A549 (cell line): ENCODE data around the gene MPP3. TPM values are rescaled to one million over a fixed set of nuclear protein-coding genes. Genes with fewer than 3 reads are reported as not detected.

ENCODE experiments used
- ATAC-seq, 2 experiments: fragments of 200-7000 bp in 1 of 2; fragments of >200 bp in 1 of 2; cut with Nextera tagmentation in 1 of 2; cut with Tn5 transposase in 1 of 2; 3 replicates each; pipeline versions ENCODE4 v1.8.0 to v1.9.1; 2018 to 2020; ENCODE audit warnings: mild to moderate bottlenecking in 1 of 2, moderate library complexity in 1 of 2
- CTCF ChIA-PET: fragments of 300-600 bp; sonication (Branson Sonifier 250); formaldehyde crosslinking; extraction: SDS; loops from one replicate; lab custom pipeline; 2021; ENCODE audit warnings: antibody characterized with exemption, inconsistent platforms; lab: Yijun Ruan, JAX
- POLR2A ChIA-PET: fragments of 350-600 bp; formaldehyde crosslinking; extraction: SDS; loops from one replicate; lab custom pipeline; 2021; ENCODE audit warnings: antibody characterized with exemption, inconsistent platforms; lab: Yijun Ruan, JAX
- DNase-seq, 2 experiments: peaks; one replicate each; pipeline versions ENCODE4 v3.0.0 to v3.0.0-alpha.2; 2011 to 2016; ENCODE audit warnings: low read depth in 1 of 2, low spot score in 1 of 2
- FAIRE-seq: peaks from 2 replicates; lab custom pipeline; 2011; peaks lifted over from hg19 to GRCh38; lab: Jason Lieb, UNC
- H3K27ac ChIP-seq, 2 experiments: fragments of >200 bp; sonication (Bioruptor Twin); formaldehyde crosslinking; 3 replicates each; pipeline ENCODE4 v1.5.1; 2016 to 2017
- H3K4me1 ChIP-seq: fragments of >200 bp; sonication (Bioruptor Twin); formaldehyde crosslinking; 3 replicates; pipeline ENCODE4 v1.6.1; 2016
- H3K4me2 ChIP-seq: fragments of >200 bp; sonication (Bioruptor Twin); formaldehyde crosslinking; 3 replicates; pipeline ENCODE4 v1.6.1; 2016
- H3K4me3 ChIP-seq: fragments of >200 bp; sonication (Bioruptor Twin); formaldehyde crosslinking; 3 replicates; pipeline ENCODE4 v1.5.1; 2016
- H3K9me3 ChIP-seq: fragments of >200 bp; sonication (Bioruptor Twin); formaldehyde crosslinking; 3 replicates; pipeline ENCODE4 v1.6.1; 2016
- CHD4 ChIP-seq: fragments of 200-600 bp; sonication (generic); IDR thresholded peaks from 2 replicates; pipeline ENCODE4 v1.6.1; 2016; ENCODE audit warnings: antibody characterized with exemption, mild to moderate bottlenecking, borderline replicate concordance
- EHMT2 ChIP-seq: fragments of 200-600 bp; sonication (generic); IDR thresholded peaks from 2 replicates; pipeline ENCODE4 v1.6.1; 2016; ENCODE audit warnings: antibody characterized with exemption, low read depth, mild to moderate bottlenecking, moderate library complexity
- ESRRA ChIP-seq: fragments of 150-350 bp; IDR thresholded peaks from 2 replicates; pipeline ENCODE4 v1.6.1; 2014; ENCODE audit warnings: mild to moderate bottlenecking, low read length, borderline replicate concordance
- FOSB ChIP-seq: fragments of 250-450 bp; sonication (Bioruptor Pico); IDR thresholded peaks from 2 replicates; pipeline ENCODE4 v1.5.0; 2020; ENCODE audit warnings: mild to moderate bottlenecking, moderate library complexity
- JUN ChIP-seq, 2 experiments: fragments of >200 bp; sonication (Bioruptor Twin); formaldehyde crosslinking; IDR thresholded peaks; 2 replicates in 1 of 2; 3 replicates in 1 of 2; pipeline ENCODE4 v1.6.1; 2016 to 2017
- MYC ChIP-seq: IDR thresholded peaks from 2 replicates; pipeline ENCODE4 v1.6.1; 2012; ENCODE audit warnings: mild to moderate bottlenecking, inconsistent platforms, low read length, improper control_type of control experiment, borderline replicate concordance
- PHF8 ChIP-seq: fragments of 200-600 bp; sonication (generic); IDR thresholded peaks from 2 replicates; pipeline ENCODE4 v1.6.1; 2016; ENCODE audit warnings: low read depth, mild to moderate bottlenecking, antibody characterized with exemption, moderate library complexity, borderline replicate concordance
- RAD21 ChIP-seq, 2 experiments: fragments of >200 bp in 1 of 2; sonication (Bioruptor Twin) in 1 of 2; formaldehyde crosslinking in 1 of 2; IDR thresholded peaks in 1 of 2; conservative IDR thresholded peaks in 1 of 2; 2 replicates in 1 of 2; 3 replicates in 1 of 2; pipeline ENCODE4 v1.6.1; 2012 to 2018; ENCODE audit warnings: inconsistent platforms in 1 of 2
- RARB ChIP-seq: fragments of 250-450 bp; sonication (Bioruptor Pico); IDR thresholded peaks from 2 replicates; pipeline ENCODE4 v1.8.0; 2021; ENCODE audit warnings: mild to moderate bottlenecking, moderate library complexity
- ZNF302 ChIP-seq: fragments of 250-450 bp; sonication (Bioruptor Pico); IDR thresholded peaks from 2 replicates; pipeline ENCODE4 v1.9.0; 2021; ENCODE audit warnings: inconsistent platforms, mild to moderate bottlenecking, moderate library complexity
- ZSCAN20 ChIP-seq: fragments of 250-450 bp; sonication (Bioruptor Pico); IDR thresholded peaks from 2 replicates; pipeline ENCODE4 v1.8.0; 2022; ENCODE audit warnings: mild to moderate bottlenecking, moderate library complexity
- WGBS: methylation state at CpG from one replicate; pipeline ENCODE4 v1.1.6; 2017; ENCODE audit errors: missing lambda C conversion rate; 5-methylcytosine and 5-hydroxymethylcytosine counted together
- polyA plus RNA-seq, 4 experiments: library from polyadenylated mRNA; depleted of rRNA in 3 of 4; stranded (reverse); fragments of >200 nt; fragmentation: RNase III in 1 of 4; extraction: RNeasy Plus Mini Kit Qiagen cat#74134 plus additional on column Dnase treatment in 1 of 4; gene quantifications; 2 replicates in 3 of 4; 3 replicates in 1 of 4; pipeline ENCODE4 v1.2.3, GENCODE V29; 2011 to 2017
- TF ChIP-seq, protein P1 (sequence below): IDR thresholded peaks from 2 replicates; pipeline ENCODE4 v1.6.1; 2012
- TF ChIP-seq, protein P2 (sequence below): fragments of >200 bp; sonication (Bioruptor Twin); formaldehyde crosslinking; IDR thresholded peaks from 2 replicates; pipeline ENCODE4 v1.6.1; 2016
- TF ChIP-seq, protein P3 (sequence below): fragments of 250-450 bp; sonication (Bioruptor Pico); IDR thresholded peaks from 2 replicates; pipeline ENCODE4 v1.5.0; 2020; ENCODE audit warnings: low read depth, mild to moderate bottlenecking, moderate library complexity
- TF ChIP-seq, protein P4 (sequence below): fragments of 450-650 bp; IDR thresholded peaks from 2 replicates; pipeline ENCODE4 v1.6.1; 2014; ENCODE audit warnings: antibody characterized with exemption

The MPP3 gene
- polyA plus RNA-seq, 2 of the 4 experiments (the other 2 are of a cell fraction), result 15.5 to 21.4 TPM

DNA sequence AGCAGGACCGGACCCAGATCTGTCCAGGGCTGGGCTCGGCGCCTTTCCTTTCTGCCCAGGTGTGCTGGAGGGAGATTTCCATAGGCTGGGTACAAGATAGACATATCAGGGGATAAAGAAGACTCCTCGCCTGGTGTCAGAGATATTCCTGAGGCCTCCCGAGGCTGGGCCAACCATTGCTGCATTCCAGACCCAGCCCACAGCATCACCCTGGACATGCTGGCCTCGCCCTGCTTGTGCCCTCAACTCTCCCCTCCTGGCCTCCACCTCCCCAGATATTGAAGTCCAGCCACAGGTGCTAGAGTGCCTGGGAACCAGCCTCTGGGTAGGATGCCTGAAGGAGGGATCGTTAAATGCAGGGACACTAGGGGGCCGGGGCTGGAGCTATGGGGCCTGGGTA lies 16.2 kb upstream of the MPP3 start:
- 81% methylated on average over 8 of the region's 8 CpGs for WGBS
- Histone ChIP-seq H3K9me3 (no peaks in the 10 kb centered on the region), H3K4me3 (no peak overlapping the region), H3K27ac (no peak overlapping the region), H3K4me2 (no peak overlapping the region), H3K4me1 (peaks cover 6% of the 10 kb centered on the region; the same call in 2 of the 3 replicates)
- CTCF ChIA-PET, result interaction anchor here (0.7 to 13.9 kb wide), 6 partner anchors 5 to 156 kb away, joined by 3 to 168 read pairs (median 56); partner anchors contain the start of genes CD300LG, CFAP97D1 and DUSP3
- no peak for DNase-seq
- FAIRE-seq, result no peak
- TF ChIP-seq MYC, result no peak
- TF ChIP-seq JUN (IDR thresholded peaks at IDR 0.05), result no peak
- POLR2A ChIA-PET, result no interaction called here
- no peak for ATAC-seq

DNA sequence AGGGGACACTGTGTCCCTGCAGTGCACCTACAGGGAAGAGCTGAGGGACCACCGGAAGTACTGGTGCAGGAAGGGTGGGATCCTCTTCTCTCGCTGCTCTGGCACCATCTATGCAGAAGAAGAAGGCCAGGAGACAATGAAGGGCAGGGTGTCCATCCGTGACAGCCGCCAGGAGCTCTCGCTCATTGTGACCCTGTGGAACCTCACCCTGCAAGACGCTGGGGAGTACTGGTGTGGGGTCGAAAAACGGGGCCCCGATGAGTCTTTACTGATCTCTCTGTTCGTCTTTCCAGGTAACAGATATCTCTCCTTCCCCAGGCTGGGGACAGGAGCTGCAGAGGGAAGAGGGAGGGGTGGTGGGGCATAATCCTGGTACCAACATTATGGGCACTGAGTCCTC lies 15.7 kb upstream of the MPP3 start:
- 78% methylated on average over 10 of the region's 10 CpGs for WGBS
- CTCF ChIA-PET, result interaction anchor here (0.5 to 10.8 kb wide), 7 partner anchors 7 to 331 kb away, joined by 3 to 168 read pairs (median 7); partner anchors contain the start of genes CFAP97D1 and DUSP3
- FAIRE-seq, result no peak
- ATAC-seq, result no peak
- TF ChIP-seq EHMT2 (no peak), ZNF302 (no peak), RAD21 (conservative IDR thresholded peaks at IDR 0.05 in 1 of 2, IDR thresholded peaks at IDR 0.05 in 1 of 2) (no peak), CHD4 (no peak), PHF8 (no peak)
- TF ChIP-seq, protein P1, sequence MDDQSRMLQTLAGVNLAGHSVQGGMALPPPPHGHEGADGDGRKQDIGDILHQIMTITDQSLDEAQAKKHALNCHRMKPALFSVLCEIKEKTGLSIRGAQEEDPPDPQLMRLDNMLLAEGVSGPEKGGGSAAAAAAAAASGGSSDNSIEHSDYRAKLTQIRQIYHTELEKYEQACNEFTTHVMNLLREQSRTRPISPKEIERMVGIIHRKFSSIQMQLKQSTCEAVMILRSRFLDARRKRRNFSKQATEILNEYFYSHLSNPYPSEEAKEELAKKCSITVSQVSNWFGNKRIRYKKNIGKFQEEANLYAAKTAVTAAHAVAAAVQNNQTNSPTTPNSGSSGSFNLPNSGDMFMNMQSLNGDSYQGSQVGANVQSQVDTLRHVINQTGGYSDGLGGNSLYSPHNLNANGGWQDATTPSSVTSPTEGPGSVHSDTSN, result no peak
- TF ChIP-seq, protein P2, sequence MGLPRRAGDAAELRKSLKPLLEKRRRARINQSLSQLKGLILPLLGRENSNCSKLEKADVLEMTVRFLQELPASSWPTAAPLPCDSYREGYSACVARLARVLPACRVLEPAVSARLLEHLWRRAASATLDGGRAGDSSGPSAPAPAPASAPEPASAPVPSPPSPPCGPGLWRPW, result no peak
- TF ChIP-seq, all 56 proteins: peak for 0
- Histone ChIP-seq H3K4me1 (peaks cover 6% of the 10 kb centered on the region; the same call in 2 of the 3 replicates), H3K9me3 (no peaks in the 10 kb centered on the region), H3K4me2 (no peak overlapping the region), H3K27ac (no peak overlapping the region), H3K4me3 (no peak overlapping the region)
- no peak for DNase-seq
- POLR2A ChIA-PET, result no interaction called here

DNA sequence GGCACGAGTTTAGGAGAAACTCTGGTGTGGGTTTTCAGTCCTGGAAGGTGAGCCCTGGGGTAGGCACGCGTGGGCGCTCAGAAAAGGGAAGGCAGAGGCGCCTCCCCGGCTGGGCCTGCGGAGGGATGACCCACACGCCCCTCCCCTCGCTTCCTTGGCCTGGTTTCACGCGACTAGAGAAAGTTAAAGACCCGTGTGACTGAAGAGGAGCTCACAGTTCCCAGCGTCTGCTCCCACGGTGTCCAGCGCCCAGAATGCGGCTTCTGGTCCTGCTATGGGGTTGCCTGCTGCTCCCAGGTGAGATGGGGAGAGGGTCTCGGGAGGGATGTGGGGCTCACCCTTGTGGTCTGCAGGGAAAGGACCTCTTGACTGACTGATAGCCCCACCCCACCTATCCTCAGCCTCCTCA lies 14.0 kb upstream of the MPP3 start, which contains the start of gene CD300LG:
TSS of gene CD300LG (plus strand) at position 214 of the 409 bp plus-strand sequence. CDS start at position 255, 41 bp downstream.
- DNase-seq (no peak), ATAC-seq (no peak), FAIRE-seq (no peak)
- ChIA-PET CTCF (interaction anchor here (0.6 to 10.8 kb wide), 41 partner anchors 9 to 292 kb away, joined by 3 to 168 read pairs (median 9); partner anchors contain the start of genes CFAP97D1 and DUSP3), POLR2A (interaction anchor here (1.3 to 1.8 kb wide), 2 partner anchors 68 to 80 kb away, joined by 3 to 16 read pairs; partner anchors contain the start of gene DUSP3)
- Histone ChIP-seq H3K4me3 (no peak within 1 kb of the TSS), H3K4me2 (peak within 1 kb of the TSS; percentile 16; the same call in 2 of the 3 replicates), H3K4me1 (peaks cover 12% of the 10 kb centered on the region), H3K27ac (peak within 1 kb of the TSS in 1 of 2 experiments; percentile 62; a peak in 4 of 6 replicates), H3K9me3 (no peaks in the 10 kb centered on the region)
- WGBS, result 58% methylated on average over 17 of the region's 17 CpGs
- TF ChIP-seq, protein P3, sequence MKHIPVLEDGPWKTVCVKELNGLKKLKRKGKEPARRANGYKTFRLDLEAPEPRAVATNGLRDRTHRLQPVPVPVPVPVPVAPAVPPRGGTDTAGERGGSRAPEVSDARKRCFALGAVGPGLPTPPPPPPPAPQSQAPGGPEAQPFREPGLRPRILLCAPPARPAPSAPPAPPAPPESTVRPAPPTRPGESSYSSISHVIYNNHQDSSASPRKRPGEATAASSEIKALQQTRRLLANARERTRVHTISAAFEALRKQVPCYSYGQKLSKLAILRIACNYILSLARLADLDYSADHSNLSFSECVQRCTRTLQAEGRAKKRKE (CRISPR knock-in tag), result no peak
- TF ChIP-seq FOSB (CRISPR knock-in tag) (no peak), ESRRA (no peak), ZSCAN20 (CRISPR knock-in tag) (no peak), RARB (CRISPR knock-in tag) (no peak)
- TF ChIP-seq, protein P2, result no peak
- TF ChIP-seq, protein P4, sequence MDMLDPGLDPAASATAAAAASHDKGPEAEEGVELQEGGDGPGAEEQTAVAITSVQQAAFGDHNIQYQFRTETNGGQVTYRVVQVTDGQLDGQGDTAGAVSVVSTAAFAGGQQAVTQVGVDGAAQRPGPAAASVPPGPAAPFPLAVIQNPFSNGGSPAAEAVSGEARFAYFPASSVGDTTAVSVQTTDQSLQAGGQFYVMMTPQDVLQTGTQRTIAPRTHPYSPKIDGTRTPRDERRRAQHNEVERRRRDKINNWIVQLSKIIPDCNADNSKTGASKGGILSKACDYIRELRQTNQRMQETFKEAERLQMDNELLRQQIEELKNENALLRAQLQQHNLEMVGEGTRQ, result no peak
